T-helper 2 cell treated with Interferon-gamma antibody and Interleukin-4, amounts not matched to agents 5 μg/mL and 100 μg/mL, for 36 hours (primary cell): Measurements from ENCODE around the gene CDON.

Experiments used
- DNase-seq: peaks from one replicate; pipeline ENCODE4 v3.0.0; 2021; ENCODE audit warnings: low spot score
- H3K27ac Mint-ChIP-seq: one replicate; pipeline ENCODE4 v1.8.0; 2021; ENCODE audit warnings: mild to moderate bottlenecking, mixed read lengths
- H3K27me3 Mint-ChIP-seq: one replicate; pipeline ENCODE4 v1.8.0; 2021; ENCODE audit warnings: low read depth, mixed read lengths
- H3K36me3 Mint-ChIP-seq: one replicate; pipeline ENCODE4 v1.8.0; 2021; ENCODE audit warnings: low read depth, mixed read lengths
- H3K4me1 Mint-ChIP-seq: one replicate; pipeline ENCODE4 v1.8.0; 2021; ENCODE audit warnings: low read depth, mixed read lengths
- H3K4me3 Mint-ChIP-seq: one replicate; pipeline ENCODE4 v1.8.0; 2022; ENCODE audit warnings: mild to moderate bottlenecking, moderate library complexity, mixed read lengths
- H3K9me3 Mint-ChIP-seq: one replicate; pipeline ENCODE4 v1.8.0; 2021; ENCODE audit warnings: mixed read lengths

Gene CDON

DNA sequence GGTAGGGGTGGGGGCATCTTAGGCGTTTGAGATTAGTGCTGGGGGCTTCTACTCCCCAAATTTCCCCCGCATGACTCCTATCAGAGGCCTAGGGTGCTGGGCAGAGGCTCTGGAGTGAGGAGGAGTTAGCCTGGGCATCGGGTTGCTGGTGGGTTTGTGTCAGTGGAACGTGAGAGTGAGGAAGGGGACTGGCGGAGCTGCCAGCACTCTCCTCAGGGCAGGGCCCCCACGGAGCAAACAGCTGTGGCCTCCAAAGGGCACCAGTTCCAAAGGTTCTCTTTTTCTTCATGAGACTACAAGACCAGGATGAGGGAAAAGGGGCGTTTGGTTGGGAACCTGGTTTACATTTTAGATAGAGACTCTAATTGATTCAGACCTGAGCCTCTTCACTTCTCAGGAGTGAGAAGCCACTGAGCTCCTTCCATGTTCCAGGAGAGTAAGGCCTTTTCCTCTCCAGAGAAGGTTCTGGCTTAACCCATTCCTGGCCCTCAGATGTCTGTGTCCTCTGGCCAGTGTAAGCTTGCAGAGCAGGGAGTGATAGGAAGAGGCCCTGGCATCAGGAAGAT, 35.6 kb upstream of the CDON start:
- no peaks in the 10 kb centered on the region for H3K9me3 Mint-ChIP-seq
- H3K27ac Mint-ChIP-seq, result no peak overlapping the region
- no peaks in the 10 kb centered on the region for H3K36me3 Mint-ChIP-seq
- peaks cover 6% of the 10 kb centered on the region for H3K27me3 Mint-ChIP-seq
- no peaks in the 10 kb centered on the region for H3K4me1 Mint-ChIP-seq
- DNase-seq, result no peak
- H3K4me3 Mint-ChIP-seq, result no peak overlapping the region

DNA sequence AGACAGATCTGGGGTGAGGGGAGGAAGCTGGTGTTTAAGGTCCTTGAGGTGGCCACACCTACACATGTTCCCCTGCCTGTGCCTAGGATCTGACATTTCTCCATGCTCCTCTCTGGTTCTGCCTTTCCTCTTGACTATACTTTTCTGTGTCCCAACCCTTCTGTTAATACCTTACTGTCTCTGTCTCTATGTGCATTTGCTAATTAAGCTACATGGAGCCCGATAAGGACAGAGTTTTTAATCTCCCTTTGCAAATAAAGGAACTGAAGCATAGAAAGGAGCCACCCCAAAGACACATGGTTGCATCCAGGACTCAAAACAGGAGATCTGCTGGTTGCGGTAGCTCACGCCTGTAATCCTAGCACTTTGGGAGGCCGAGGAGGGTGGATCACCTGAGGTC, 33.1 kb upstream of the CDON start:
- no peaks in the 10 kb centered on the region for H3K36me3 Mint-ChIP-seq
- no peaks in the 10 kb centered on the region for H3K9me3 Mint-ChIP-seq
- no peak overlapping the region for H3K4me3 Mint-ChIP-seq
- DNase-seq, result no peak
- H3K27me3 Mint-ChIP-seq, result peaks cover 6% of the 10 kb centered on the region
- no peak overlapping the region for H3K27ac Mint-ChIP-seq
- H3K4me1 Mint-ChIP-seq, result no peaks in the 10 kb centered on the region

GRCh38 chr11:126090452-126090851, 27.8 kb upstream of the CDON start:
- no peaks in the 10 kb centered on the region for H3K36me3 Mint-ChIP-seq
- H3K4me3 Mint-ChIP-seq, result no peak overlapping the region
- no peaks in the 10 kb centered on the region for H3K4me1 Mint-ChIP-seq
- DNase-seq, result no peak
- no peak overlapping the region for H3K27ac Mint-ChIP-seq
- H3K9me3 Mint-ChIP-seq, result no peaks in the 10 kb centered on the region
- peaks cover 6% of the 10 kb centered on the region for H3K27me3 Mint-ChIP-seq

DNA sequence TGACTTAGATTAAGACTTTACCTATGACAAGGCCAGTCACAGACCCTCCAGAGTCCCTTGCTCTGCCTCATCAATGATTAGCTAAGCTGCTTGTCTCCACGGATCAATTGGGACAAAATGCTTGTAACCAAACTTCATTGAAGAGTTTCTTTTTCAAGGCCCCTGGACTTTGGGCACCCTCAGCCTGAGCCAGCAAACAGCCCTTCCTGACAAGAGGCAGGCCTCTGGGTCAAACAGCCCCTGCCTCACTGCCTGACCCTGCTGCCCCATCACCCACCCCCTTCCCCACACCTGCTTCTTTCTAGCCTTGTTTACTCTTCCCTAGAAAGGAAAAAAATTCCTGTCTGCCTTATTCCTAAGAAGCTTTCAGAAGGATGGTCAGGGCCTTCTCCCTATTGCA, 26.3 kb upstream of the CDON start:
- no peak for DNase-seq
- Mint-ChIP-seq H3K4me1 (peaks cover 8% of the 10 kb centered on the region), H3K27me3 (no peaks in the 10 kb centered on the region), H3K4me3 (no peak overlapping the region), H3K36me3 (no peaks in the 10 kb centered on the region), H3K27ac (no peak overlapping the region), H3K9me3 (no peaks in the 10 kb centered on the region)

- Mint-ChIP-seq H3K9me3 (no peaks in the 10 kb centered on the region), H3K36me3 (no peaks in the 10 kb centered on the region), H3K27me3 (no peaks in the 10 kb centered on the region), H3K27ac (no peak overlapping the region), H3K4me1 (peaks cover 19% of the 10 kb centered on the region), H3K4me3 (no peak overlapping the region)
- DNase-seq, result no peak
Observed at GRCh38 chr11:126086248-126086647, 23.6 kb upstream of the CDON start.

- Mint-ChIP-seq H3K36me3 (no peaks in the 10 kb centered on the region), H3K4me1 (peaks cover 19% of the 10 kb centered on the region), H3K9me3 (no peaks in the 10 kb centered on the region), H3K27ac (peak overlapping the region; percentile 94), H3K4me3 (peak overlapping the region; percentile 71), H3K27me3 (no peaks in the 10 kb centered on the region)
- no peak for DNase-seq
Observed at GRCh38 chr11:126084608-126084912, 21.9 kb upstream of the CDON start.

GRCh38 chr11:126083829-126084607, 21.4 kb upstream of the CDON start:
- Mint-ChIP-seq H3K36me3 (no peaks in the 10 kb centered on the region), H3K4me1 (peaks cover 19% of the 10 kb centered on the region), H3K9me3 (no peaks in the 10 kb centered on the region), H3K27ac (peak overlapping the region; percentile 94), H3K4me3 (peak overlapping the region; percentile 71), H3K27me3 (no peaks in the 10 kb centered on the region)
- peak; percentile 36 for DNase-seq

- peaks cover 19% of the 10 kb centered on the region for H3K4me1 Mint-ChIP-seq
- no peak overlapping the region for H3K27ac Mint-ChIP-seq
- no peaks in the 10 kb centered on the region for H3K9me3 Mint-ChIP-seq
- H3K36me3 Mint-ChIP-seq, result no peaks in the 10 kb centered on the region
- DNase-seq, result no peak
- H3K27me3 Mint-ChIP-seq, result peaks cover 2% of the 10 kb centered on the region
- H3K4me3 Mint-ChIP-seq, result no peak overlapping the region
Observed at GRCh38 chr11:126082251-126083109, 19.8 kb upstream of the CDON start.

DNA sequence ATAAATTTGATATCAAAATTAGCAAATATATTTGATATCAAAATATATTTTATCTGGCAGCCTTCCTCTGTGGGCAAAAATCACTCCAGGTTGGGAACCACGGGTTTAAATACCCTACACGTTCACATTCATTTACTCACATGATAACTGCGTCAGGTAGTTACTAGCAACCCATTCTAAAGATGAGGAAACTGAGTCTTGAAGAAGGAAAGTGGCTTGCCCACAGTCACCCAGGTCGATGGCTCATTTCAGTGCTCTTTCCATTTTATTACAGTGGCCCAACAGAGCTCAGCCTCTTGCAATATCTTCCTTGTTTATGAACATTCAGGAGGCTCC, 19.2 kb upstream of the CDON start:
- H3K27ac Mint-ChIP-seq, result no peak overlapping the region
- H3K4me1 Mint-ChIP-seq, result peaks cover 19% of the 10 kb centered on the region
- H3K9me3 Mint-ChIP-seq, result no peaks in the 10 kb centered on the region
- H3K4me3 Mint-ChIP-seq, result no peak overlapping the region
- DNase-seq, result no peak
- peaks cover 3% of the 10 kb centered on the region for H3K27me3 Mint-ChIP-seq
- no peaks in the 10 kb centered on the region for H3K36me3 Mint-ChIP-seq

- no peaks in the 10 kb centered on the region for H3K36me3 Mint-ChIP-seq
- H3K4me3 Mint-ChIP-seq, result no peak overlapping the region
- peaks cover 5% of the 10 kb centered on the region for H3K27me3 Mint-ChIP-seq
- no peak for DNase-seq
- H3K27ac Mint-ChIP-seq, result no peak overlapping the region
- peaks cover 19% of the 10 kb centered on the region for H3K4me1 Mint-ChIP-seq
- no peaks in the 10 kb centered on the region for H3K9me3 Mint-ChIP-seq
Observed at GRCh38 chr11:126080161-126080941, 17.7 kb upstream of the CDON start.

GRCh38 chr11:126079621-126080124, 17.0 kb upstream of the CDON start:
- no peaks in the 10 kb centered on the region for H3K36me3 Mint-ChIP-seq
- peaks cover 17% of the 10 kb centered on the region for H3K4me1 Mint-ChIP-seq
- no peak overlapping the region for H3K4me3 Mint-ChIP-seq
- no peak for DNase-seq
- peaks cover 8% of the 10 kb centered on the region for H3K27me3 Mint-ChIP-seq
- no peaks in the 10 kb centered on the region for H3K9me3 Mint-ChIP-seq
- H3K27ac Mint-ChIP-seq, result no peak overlapping the region

DNA sequence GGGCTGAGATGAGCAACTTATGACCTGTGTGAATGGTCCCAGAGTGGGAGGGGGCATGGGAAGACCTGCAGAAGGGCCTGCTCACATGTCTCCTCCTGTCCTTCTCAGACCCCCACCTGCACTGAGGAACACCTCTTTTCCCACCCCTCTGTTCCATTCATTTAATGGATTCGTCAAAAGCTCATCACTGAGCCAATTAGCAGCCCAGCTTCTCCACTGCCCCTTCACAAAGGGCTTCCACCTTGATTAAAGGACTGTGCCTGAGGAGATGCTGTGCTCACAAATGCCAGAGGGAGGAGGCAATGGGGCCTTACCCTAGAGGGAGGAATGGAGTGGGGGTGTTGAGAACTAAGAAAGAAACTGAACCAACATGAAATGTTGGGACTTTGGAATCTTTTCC, 14.0 kb upstream of the CDON start:
- Mint-ChIP-seq H3K4me1 (no peaks in the 10 kb centered on the region), H3K9me3 (no peaks in the 10 kb centered on the region), H3K27me3 (peaks cover 17% of the 10 kb centered on the region), H3K36me3 (no peaks in the 10 kb centered on the region), H3K27ac (no peak overlapping the region), H3K4me3 (no peak overlapping the region)
- no peak for DNase-seq

GRCh38 chr11:126072801-126073594, 10.3 kb upstream of the CDON start:
- DNase-seq, result no peak
- Mint-ChIP-seq H3K4me1 (no peaks in the 10 kb centered on the region), H3K9me3 (no peaks in the 10 kb centered on the region), H3K36me3 (no peaks in the 10 kb centered on the region), H3K27me3 (peaks cover 24% of the 10 kb centered on the region), H3K27ac (no peak overlapping the region), H3K4me3 (no peak overlapping the region)
